Measurements from ENCODE around the gene CEP43. TPM values are rescaled to one million over a fixed set of nuclear protein-coding genes. Genes with fewer than 3 reads are reported as not detected.

Gene CEP43
- total RNA-seq, 4 donors from 2014 or later = 13.0 to 18.6 (median 13.3) TPM

GRCh38 chr6:166958926-166959861 is 40.0 kb upstream of the CEP43 start:
- 61 to 74% methylated on average over 12 to 13 of the region's 13 CpGs for WGBS, 2 donors
- Histone ChIP-seq H3K4me3 (no peak overlapping the region), H3K27me3 (no peaks in the 10 kb centered on the region), H3K9me3 (no peaks in the 10 kb centered on the region), H3K4me1 (peaks cover 7 to 45% (median 9%) of the 10 kb centered on the region in 3 donors), H3K27ac (peak overlapping the region; percentile 14 to 89 (median 66)), H3K36me3 (no peaks in the 10 kb centered on the region)
- DNase-seq = no peak
- intact Hi-C loops (cut with DNase I) = no loop called here
- TF ChIP-seq CTCF (IDR thresholded peaks at IDR 0.05) = no peak
- TF ChIP-seq POLR2A (IDR thresholded peaks at IDR 0.05) = peak in 1 of 4 donors; percentile 60

GRCh38 chr6:166959911-166960608 is 39.1 kb upstream of the CEP43 start:
- 64 to 65% methylated on average over 9 of the region's 9 CpGs for WGBS, 2 donors
- H3K4me1 ChIP-seq = peaks cover 7 to 36% (median 9%) of the 10 kb centered on the region in 3 donors
- H3K27ac ChIP-seq = peak overlapping the region in 2 of 4 donors; percentile 14 to 89
- H3K27me3 ChIP-seq = no peaks in the 10 kb centered on the region
- no peak overlapping the region for H3K4me3 ChIP-seq
- TF ChIP-seq CTCF (IDR thresholded peaks at IDR 0.05) = no peak
- intact Hi-C loops (cut with DNase I) = no loop called here
- no peaks in the 10 kb centered on the region for H3K36me3 ChIP-seq
- no peaks in the 10 kb centered on the region for H3K9me3 ChIP-seq
- no peak for DNase-seq

GRCh38 chr6:166960609-166960978 is 38.6 kb upstream of the CEP43 start:
- peaks cover 3 to 31% (median 6%) of the 10 kb centered on the region in 3 donors for H3K4me1 ChIP-seq
- H3K9me3 ChIP-seq = no peaks in the 10 kb centered on the region
- no peak for DNase-seq
- no peaks in the 10 kb centered on the region for H3K27me3 ChIP-seq
- H3K27ac ChIP-seq = no peak overlapping the region
- TF ChIP-seq POLR2A (IDR thresholded peaks at IDR 0.05) = no peak
- no peak for TF ChIP-seq CTCF (IDR thresholded peaks at IDR 0.05)
- WGBS, 2 donors = 70 to 93% methylated on average over 2 of the region's 3 CpGs
- H3K36me3 ChIP-seq = no peaks in the 10 kb centered on the region
- H3K4me3 ChIP-seq = no peak overlapping the region
- intact Hi-C loops (cut with DNase I) = no loop called here

- WGBS, 2 donors = 98 to 100% methylated on average over 2 of the region's 2 CpGs
- H3K36me3 ChIP-seq = no peaks in the 10 kb centered on the region
- no peak overlapping the region for H3K27ac ChIP-seq
- no peaks in the 10 kb centered on the region for H3K9me3 ChIP-seq
- intact Hi-C loops (cut with DNase I) = no loop called here
- no peak overlapping the region for H3K4me3 ChIP-seq
- no peaks in the 10 kb centered on the region for H3K4me1 ChIP-seq
- DNase-seq = no peak
- no peaks in the 10 kb centered on the region for H3K27me3 ChIP-seq
- no peak for TF ChIP-seq CTCF (IDR thresholded peaks at IDR 0.05)
- TF ChIP-seq POLR2A (IDR thresholded peaks at IDR 0.05) = no peak
Measured at GRCh38 chr6:166966268-166966667, 32.9 kb upstream of the CEP43 start.

GRCh38 chr6:166969390-166970002 is 29.7 kb upstream of the CEP43 start:
- H3K4me3 ChIP-seq = no peak overlapping the region
- TF ChIP-seq CTCF (IDR thresholded peaks at IDR 0.05) (no peak), POLR2A (IDR thresholded peaks at IDR 0.05) (no peak)
- H3K4me1 ChIP-seq = no peaks in the 10 kb centered on the region
- intact Hi-C loops (cut with DNase I) = no loop called here
- H3K27me3 ChIP-seq = no peaks in the 10 kb centered on the region
- H3K9me3 ChIP-seq = no peaks in the 10 kb centered on the region
- no peak for DNase-seq
- no peaks in the 10 kb centered on the region for H3K36me3 ChIP-seq
- H3K27ac ChIP-seq = no peak overlapping the region
- 64 to 70% methylated on average over 7 to 8 of the region's 8 CpGs for WGBS, 2 donors

All from esophagus squamous epithelium (tissue), 5 donors.